ENCODE results near the gene MAEA. TPM values are rescaled to one million over a fixed set of nuclear protein-coding genes. Genes with fewer than 3 reads are reported as not detected.

MAEA gene
- total and polyA plus RNA-seq, 5 donors from 2014 or later, result 61.2 to 77.7 (median 66.4) TPM

DNA sequence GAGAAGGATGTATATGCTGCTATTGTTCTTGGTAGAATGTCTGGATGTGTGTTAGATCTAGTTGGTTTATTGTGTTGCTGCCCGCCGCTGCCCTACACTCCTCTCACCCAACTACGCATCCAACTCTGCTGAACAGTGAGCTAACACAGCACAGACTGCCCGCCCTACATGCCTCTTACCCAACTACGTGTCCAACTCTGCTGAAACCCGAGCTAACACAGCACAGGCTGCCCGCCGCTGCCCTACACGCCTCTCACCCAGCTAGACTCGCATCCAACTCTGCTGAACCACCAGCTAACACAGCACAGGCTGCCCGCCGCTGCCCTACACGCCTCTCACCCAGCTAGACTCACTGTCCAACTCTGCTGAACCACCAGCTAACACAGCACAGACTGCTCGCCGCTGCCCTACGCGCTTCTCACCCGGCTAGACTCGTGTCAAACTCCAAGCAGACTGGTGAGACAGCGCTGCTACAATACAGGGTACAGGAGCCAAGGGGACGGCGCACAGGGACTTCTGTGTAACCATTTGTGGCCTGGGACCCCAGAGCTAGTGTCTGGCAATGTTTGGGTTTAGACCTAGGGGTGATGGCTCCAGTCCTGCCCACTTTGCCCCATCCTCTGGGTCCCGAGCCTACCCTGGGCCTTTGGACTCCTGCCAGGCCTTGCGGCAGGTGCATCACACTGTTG is 29.1 kb upstream of the MAEA start:
- H3K36me3 Mint-ChIP-seq, result peaks cover 6% of the 10 kb centered on the region

DNA sequence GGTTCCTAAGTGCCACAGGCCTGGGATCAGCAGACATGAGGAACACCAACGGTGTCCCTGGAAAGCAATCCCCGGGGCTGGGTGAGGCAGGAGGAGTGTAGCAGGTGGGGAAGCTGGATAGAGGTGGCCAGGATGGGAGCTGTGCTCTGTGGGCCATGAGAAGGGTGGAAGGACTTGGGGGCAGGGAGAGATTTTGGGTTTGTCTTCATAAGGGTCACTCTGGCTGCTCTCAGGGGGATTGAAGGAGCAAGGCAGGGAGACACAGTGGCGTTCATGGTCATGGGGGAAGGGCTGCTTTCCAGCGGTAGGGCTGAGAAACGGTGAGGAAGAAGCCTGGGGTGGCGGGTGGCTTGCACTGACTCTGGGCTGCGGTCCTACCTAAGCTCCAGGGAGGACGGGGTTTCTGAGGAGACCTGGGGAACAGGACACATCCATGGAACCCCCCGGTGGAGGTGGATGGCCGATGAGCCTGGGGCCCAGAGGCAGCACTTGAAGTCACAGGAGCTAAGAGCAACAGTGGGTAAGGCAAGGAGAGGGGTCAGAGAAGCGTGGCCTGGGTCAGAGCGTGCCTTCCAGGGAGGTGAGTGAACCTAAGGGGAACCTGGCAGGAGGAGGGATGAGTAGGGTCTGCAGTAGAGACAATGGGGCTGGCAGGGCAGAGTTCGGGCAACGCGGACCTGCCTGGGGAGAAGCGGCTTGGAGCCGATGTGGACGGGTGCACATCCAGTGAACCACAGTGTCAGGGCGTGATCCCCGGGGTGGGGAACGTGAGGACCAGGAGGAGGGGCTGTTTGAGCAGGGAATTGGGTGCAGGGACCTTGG is 28.4 kb upstream of the MAEA start:
- Mint-ChIP-seq H3K36me3 (peaks cover 9% of the 10 kb centered on the region), H3K4me1 (peaks cover 4 to 24% (median 6%) of the 10 kb centered on the region in 4 donors), H3K27ac (peak overlapping the region in 1 of 3 donors; percentile 62), H3K4me3 (no peak overlapping the region), H3K27me3 (peaks cover 8% of the 10 kb centered on the region), H3K9me3 (peaks cover 0 to 3% (median 0%) of the 10 kb centered on the region in 7 donors)
- DNase-seq, result no peak
- Histone ChIP-seq H3K4me1 (ENCODE audit: control insufficient read depth, insufficient read depth, low read length, poor library complexity, severe bottlenecking) (no peaks in the 10 kb centered on the region), H3K27me3 (ENCODE audit: control insufficient read depth, insufficient read depth, low read length) (no peaks in the 10 kb centered on the region), H3K36me3 (ENCODE audit: control insufficient read depth, insufficient read depth, low read length) (no peaks in the 10 kb centered on the region), H3K27ac (ENCODE audit: insufficient read depth, low read length, poor library complexity, severe bottlenecking) (no peak overlapping the region), H3K4me3 (ENCODE audit: low read depth, low read length) (no peak overlapping the region), H3K9me3 (ENCODE audit: control insufficient read depth in 2 of 2, low read length in 2 of 2) (no peaks in the 10 kb centered on the region)
- no peak for ATAC-seq (ENCODE audit: low read depth in 2 of 2)

More for the DNA sequence above, 29.1 kb upstream of the MAEA start:
- DNase-seq (no peak), ATAC-seq (ENCODE audit: low read depth in 2 of 2) (no peak)
- Histone ChIP-seq H3K4me3 (ENCODE audit: low read depth, low read length) (no peak overlapping the region), H3K36me3 (ENCODE audit: control insufficient read depth, insufficient read depth, low read length) (no peaks in the 10 kb centered on the region), H3K9me3 (ENCODE audit: control insufficient read depth in 2 of 2, low read length in 2 of 2) (no peaks in the 10 kb centered on the region), H3K27me3 (ENCODE audit: control insufficient read depth, insufficient read depth, low read length) (no peaks in the 10 kb centered on the region), H3K4me1 (ENCODE audit: control insufficient read depth, insufficient read depth, low read length, poor library complexity, severe bottlenecking) (no peaks in the 10 kb centered on the region), H3K27ac (ENCODE audit: insufficient read depth, low read length, poor library complexity, severe bottlenecking) (no peak overlapping the region)
- Mint-ChIP-seq H3K4me3 (no peak overlapping the region), H3K9me3 (peaks cover 0 to 3% (median 0%) of the 10 kb centered on the region in 7 donors), H3K27me3 (peaks cover 8% of the 10 kb centered on the region), H3K4me1 (peaks cover 8 to 28% (median 9%) of the 10 kb centered on the region in 4 donors), H3K27ac (peak overlapping the region in 2 of 3 donors; percentile 62 to 85)

DNA sequence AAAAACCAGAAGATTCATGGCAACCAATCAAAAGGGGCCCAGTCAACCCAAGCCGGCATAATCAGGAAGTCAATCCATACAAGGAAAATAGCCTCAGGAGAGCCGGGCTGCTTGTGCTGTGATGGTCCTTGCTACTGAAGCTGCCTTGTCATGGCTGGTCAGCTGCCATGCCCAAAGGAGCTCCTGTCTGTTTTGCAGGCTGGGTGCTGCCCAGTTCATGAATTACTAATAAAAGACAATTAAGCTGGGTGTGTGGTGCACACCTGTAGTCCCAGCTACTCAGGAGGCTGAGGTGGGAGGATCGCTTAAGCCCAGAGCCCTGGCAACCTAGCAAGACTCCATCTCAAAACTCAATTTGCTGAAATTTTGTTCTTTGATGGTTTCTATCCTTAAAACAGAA is 24.7 kb upstream of the MAEA start:
- H3K4me1 Mint-ChIP-seq, result peaks cover 12 to 23% (median 18%) of the 10 kb centered on the region in 4 donors
- DNase-seq (no peak), ATAC-seq (ENCODE audit: low read depth in 2 of 2) (no peak)
- Histone ChIP-seq H3K27ac (ENCODE audit: insufficient read depth, low read length, poor library complexity, severe bottlenecking) (no peak overlapping the region), H3K27me3 (ENCODE audit: control insufficient read depth, insufficient read depth, low read length) (no peaks in the 10 kb centered on the region), H3K4me1 (ENCODE audit: control insufficient read depth, insufficient read depth, low read length, poor library complexity, severe bottlenecking) (peaks cover 7% of the 10 kb centered on the region), H3K4me3 (ENCODE audit: low read depth, low read length) (no peak overlapping the region), H3K36me3 (ENCODE audit: control insufficient read depth, insufficient read depth, low read length) (no peaks in the 10 kb centered on the region), H3K9me3 (ENCODE audit: control insufficient read depth in 2 of 2, low read length in 2 of 2) (no peaks in the 10 kb centered on the region)
- peaks cover 0 to 2% (median 0%) of the 10 kb centered on the region in 7 donors for H3K9me3 Mint-ChIP-seq
- H3K27me3 Mint-ChIP-seq, result peaks cover 4% of the 10 kb centered on the region
- H3K27ac Mint-ChIP-seq, result no peak overlapping the region
- no peak overlapping the region for H3K4me3 Mint-ChIP-seq
- peaks cover 11% of the 10 kb centered on the region for H3K36me3 Mint-ChIP-seq

- H3K9me3 ChIP-seq (ENCODE audit: control insufficient read depth in 2 of 2, low read length in 2 of 2), result no peaks in the 10 kb centered on the region
- no peak overlapping the region for H3K27ac ChIP-seq (ENCODE audit: insufficient read depth, low read length, poor library complexity, severe bottlenecking)
- no peaks in the 10 kb centered on the region for H3K36me3 ChIP-seq (ENCODE audit: control insufficient read depth, insufficient read depth, low read length)
- H3K4me1 ChIP-seq (ENCODE audit: control insufficient read depth, insufficient read depth, low read length, poor library complexity, severe bottlenecking), result peaks cover 7% of the 10 kb centered on the region
- no peaks in the 10 kb centered on the region for H3K27me3 Mint-ChIP-seq
- peaks cover 0 to 2% (median 0%) of the 10 kb centered on the region in 7 donors for H3K9me3 Mint-ChIP-seq
- H3K4me3 Mint-ChIP-seq, result no peak overlapping the region
- H3K27me3 ChIP-seq (ENCODE audit: control insufficient read depth, insufficient read depth, low read length), result no peaks in the 10 kb centered on the region
- ATAC-seq (ENCODE audit: low read depth in 2 of 2) (no peak), DNase-seq (no peak)
- H3K4me1 Mint-ChIP-seq, result peaks cover 10 to 20% (median 18%) of the 10 kb centered on the region in 4 donors
- H3K27ac Mint-ChIP-seq, result no peak overlapping the region
- peaks cover 9% of the 10 kb centered on the region for H3K36me3 Mint-ChIP-seq
- H3K4me3 ChIP-seq (ENCODE audit: low read depth, low read length), result no peak overlapping the region
Measured at GRCh38 chr4:1265351-1265750, 24.3 kb upstream of the MAEA start.

GRCh38 chr4:1266881-1267763 is 22.6 kb upstream of the MAEA start:
- peaks cover 7% of the 10 kb centered on the region for H3K4me1 ChIP-seq (ENCODE audit: control insufficient read depth, insufficient read depth, low read length, poor library complexity, severe bottlenecking)
- DNase-seq, result peak in 2 of 3 donors; percentile 26 to 41
- H3K36me3 Mint-ChIP-seq, result peaks cover 5% of the 10 kb centered on the region
- peak overlapping the region; percentile 91 to 93 (median 93) for H3K27ac Mint-ChIP-seq
- peak overlapping the region; percentile 77 for H3K4me3 ChIP-seq (ENCODE audit: low read depth, low read length)
- H3K4me3 Mint-ChIP-seq, result peak overlapping the region; percentile 81 to 91 (median 88)
- H3K27ac ChIP-seq (ENCODE audit: insufficient read depth, low read length, poor library complexity, severe bottlenecking), result peak overlapping the region; percentile 80
- H3K9me3 Mint-ChIP-seq, result peaks cover 0 to 2% (median 0%) of the 10 kb centered on the region in 7 donors
- no peaks in the 10 kb centered on the region for H3K27me3 Mint-ChIP-seq
- H3K27me3 ChIP-seq (ENCODE audit: control insufficient read depth, insufficient read depth, low read length), result no peaks in the 10 kb centered on the region
- H3K4me1 Mint-ChIP-seq, result peaks cover 9 to 20% (median 16%) of the 10 kb centered on the region in 4 donors
- no peaks in the 10 kb centered on the region for H3K36me3 ChIP-seq (ENCODE audit: control insufficient read depth, insufficient read depth, low read length)
- H3K9me3 ChIP-seq (ENCODE audit: control insufficient read depth in 2 of 2, low read length in 2 of 2), result no peaks in the 10 kb centered on the region
- peak; percentile 28 to 56 for ATAC-seq (ENCODE audit: low read depth in 2 of 2)

DNA sequence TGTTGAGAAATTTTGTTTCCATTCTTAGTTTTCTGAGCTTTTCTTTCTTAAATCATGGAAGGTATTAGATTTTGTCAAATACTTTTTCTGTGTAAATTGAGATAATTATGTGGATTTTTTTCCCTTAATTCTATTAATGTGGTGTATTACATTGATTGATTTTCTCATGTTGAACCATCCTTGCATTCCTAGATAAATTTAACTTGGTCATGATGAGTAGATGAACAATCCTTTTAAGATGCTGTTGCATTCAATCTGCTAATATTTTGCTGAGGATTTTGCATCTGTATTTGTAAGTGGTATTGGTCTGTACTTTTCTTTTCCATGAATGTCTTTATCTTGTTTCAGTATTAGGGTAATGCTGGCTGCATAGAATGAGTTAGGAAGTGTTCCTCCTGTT is 20.5 kb upstream of the MAEA start:
- H3K9me3 Mint-ChIP-seq, result peaks cover 0 to 2% (median 0%) of the 10 kb centered on the region in 7 donors
- H3K27ac Mint-ChIP-seq, result no peak overlapping the region
- DNase-seq (no peak), ATAC-seq (ENCODE audit: low read depth in 2 of 2) (no peak)
- no peaks in the 10 kb centered on the region for H3K27me3 Mint-ChIP-seq
- Histone ChIP-seq H3K9me3 (ENCODE audit: control insufficient read depth in 2 of 2, low read length in 2 of 2) (no peaks in the 10 kb centered on the region), H3K36me3 (ENCODE audit: control insufficient read depth, insufficient read depth, low read length) (no peaks in the 10 kb centered on the region), H3K4me1 (ENCODE audit: control insufficient read depth, insufficient read depth, low read length, poor library complexity, severe bottlenecking) (peaks cover 7% of the 10 kb centered on the region), H3K27ac (ENCODE audit: insufficient read depth, low read length, poor library complexity, severe bottlenecking) (no peak overlapping the region), H3K4me3 (ENCODE audit: low read depth, low read length) (no peak overlapping the region), H3K27me3 (ENCODE audit: control insufficient read depth, insufficient read depth, low read length) (no peaks in the 10 kb centered on the region)
- H3K4me1 Mint-ChIP-seq, result peaks cover 9 to 15% (median 13%) of the 10 kb centered on the region in 4 donors
- H3K36me3 Mint-ChIP-seq, result peaks cover 5% of the 10 kb centered on the region
- peak overlapping the region in 1 of 4 donors; percentile 51 for H3K4me3 Mint-ChIP-seq

DNA sequence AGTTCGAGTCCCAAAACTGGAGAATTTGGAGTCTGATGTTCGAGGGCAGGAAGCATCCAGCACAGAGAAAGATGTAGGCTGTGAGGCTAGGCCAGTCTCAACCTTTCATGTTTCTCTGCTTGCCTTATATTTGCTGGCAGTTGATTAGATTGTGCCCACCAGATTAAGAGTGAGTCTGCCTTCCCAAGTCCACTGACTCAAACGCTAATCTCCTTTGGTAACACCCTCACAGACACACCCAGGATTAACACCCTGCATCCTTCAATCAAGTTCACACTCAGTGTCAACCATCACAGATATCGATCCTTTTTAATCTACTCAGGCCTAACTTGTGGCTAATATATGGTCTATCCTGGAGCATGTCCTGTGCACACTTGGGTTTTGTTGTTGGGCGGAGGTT is 18.0 kb upstream of the MAEA start:
- H3K36me3 ChIP-seq (ENCODE audit: control insufficient read depth, insufficient read depth, low read length), result no peaks in the 10 kb centered on the region
- no peaks in the 10 kb centered on the region for H3K27me3 Mint-ChIP-seq
- H3K9me3 Mint-ChIP-seq, result peaks cover 0 to 1% (median 0%) of the 10 kb centered on the region in 7 donors
- peaks cover 7% of the 10 kb centered on the region for H3K4me1 ChIP-seq (ENCODE audit: control insufficient read depth, insufficient read depth, low read length, poor library complexity, severe bottlenecking)
- peaks cover 9 to 13% (median 12%) of the 10 kb centered on the region in 4 donors for H3K4me1 Mint-ChIP-seq
- DNase-seq, result no peak
- no peak overlapping the region for H3K4me3 Mint-ChIP-seq
- no peaks in the 10 kb centered on the region for H3K9me3 ChIP-seq (ENCODE audit: control insufficient read depth in 2 of 2, low read length in 2 of 2)
- no peaks in the 10 kb centered on the region for H3K27me3 ChIP-seq (ENCODE audit: control insufficient read depth, insufficient read depth, low read length)
- H3K4me3 ChIP-seq (ENCODE audit: low read depth, low read length), result no peak overlapping the region
- no peak overlapping the region for H3K27ac ChIP-seq (ENCODE audit: insufficient read depth, low read length, poor library complexity, severe bottlenecking)
- H3K27ac Mint-ChIP-seq, result no peak overlapping the region
- ATAC-seq (ENCODE audit: low read depth in 2 of 2), result no peak
- peaks cover 3% of the 10 kb centered on the region for H3K36me3 Mint-ChIP-seq

Measured in CD4-positive, CD25-positive, alpha-beta regulatory T cell (primary cell).